ENCODE data around the gene RHOG.
"Not testable (repeated sequence)": the region's sequence is repeated elsewhere in the genome, so short reads cannot be mapped to it uniquely, and the experiment has no call there.

Gene RHOG

GRCh38 chr11:3807909-3808860 is 32.6 kb downstream of the RHOG start, which contains the start of gene PGAP2:
Gene PGAP2, plus strand, starts transcription at chr11:3808560. Its CDS starts 2,700 bp downstream, at chr11:3811260.
- peak; percentile 36 for DNase-seq

DNA sequence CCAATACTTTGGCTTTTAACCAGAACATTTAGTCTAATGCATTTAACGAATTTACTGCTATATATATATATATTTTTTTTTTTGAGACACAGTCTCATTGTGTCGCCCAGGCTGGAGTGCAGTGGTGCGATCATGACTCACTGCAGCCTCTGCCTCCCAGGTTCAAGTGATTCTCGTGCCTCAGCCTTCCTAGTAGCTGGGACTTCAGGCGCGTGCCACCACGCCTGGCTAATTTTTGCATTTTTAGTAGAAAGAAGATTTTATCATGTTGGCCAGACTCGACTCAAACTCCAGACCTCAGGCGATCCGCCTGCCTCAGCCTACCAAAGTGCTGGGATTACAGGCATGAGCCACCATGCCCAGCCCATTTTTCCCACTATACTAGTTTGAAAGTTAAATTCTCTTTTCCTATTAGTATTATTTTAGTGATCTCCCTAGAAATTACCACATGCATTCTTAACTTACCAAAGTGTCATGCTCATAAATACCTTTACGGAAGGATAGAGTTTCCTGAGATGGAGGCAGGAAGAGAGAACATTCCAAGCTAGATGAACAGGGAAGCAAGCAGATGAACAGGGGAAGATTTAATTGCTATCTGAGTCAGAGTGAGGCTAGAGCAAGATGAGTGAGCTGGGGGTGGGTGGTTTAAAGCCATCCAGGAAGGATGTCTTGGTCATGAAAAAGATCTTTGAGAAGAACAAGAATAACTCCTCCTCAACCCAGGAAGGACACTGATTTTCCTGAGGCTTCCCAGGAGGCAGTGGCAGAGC is 36.8 kb downstream of the RHOG start:
- no peak for DNase-seq

- no peak for DNase-seq
Measured at GRCh38 chr11:3802011-3802790, 38.6 kb downstream of the RHOG start.

GRCh38 chr11:3799873-3800272 is 40.9 kb downstream of the RHOG start:
- DNase-seq, result no peak

- no peak for DNase-seq
Measured at GRCh38 chr11:3799143-3799542, 41.6 kb downstream of the RHOG start.

DNA sequence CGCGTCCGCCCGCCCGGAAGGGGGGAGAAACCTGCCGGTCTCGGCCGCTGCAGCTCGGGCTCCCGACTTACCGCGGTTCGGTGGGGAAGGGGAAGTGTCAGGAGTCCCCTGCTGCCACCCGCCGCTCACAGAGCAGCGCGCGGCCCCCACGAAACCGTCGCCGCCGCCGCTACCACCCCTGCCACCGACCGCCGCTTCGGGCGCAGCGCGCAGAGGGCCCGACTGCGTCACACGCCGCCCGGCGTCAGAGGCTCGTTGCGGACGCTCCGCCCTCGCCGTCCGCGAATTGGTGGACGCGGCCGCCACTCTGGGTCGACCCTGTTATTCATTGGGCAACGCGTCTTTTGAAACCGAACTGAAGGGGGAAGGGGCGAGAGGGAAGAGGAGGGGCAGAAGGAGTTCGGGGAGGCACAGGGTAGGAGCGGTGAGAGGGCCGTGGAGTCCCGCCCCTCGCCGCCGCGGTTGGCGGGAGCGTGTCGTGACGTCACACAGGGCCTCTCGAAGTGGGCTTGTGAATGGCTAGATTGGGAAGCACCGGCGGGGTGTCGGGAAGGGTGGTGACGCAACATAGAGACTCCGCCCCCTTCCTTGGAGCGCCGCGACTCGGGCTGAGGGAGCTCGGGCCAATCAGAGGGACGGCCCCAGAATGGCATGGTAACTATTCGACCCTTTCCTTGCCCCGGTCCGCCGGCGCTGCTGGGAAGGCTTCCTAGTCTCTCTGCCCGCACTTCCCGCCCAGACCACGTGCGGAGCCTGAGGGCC is 43.2 kb downstream of the RHOG start, which contains the start of gene NUP98:
NUP98 (minus strand) TSS at position 226 of the 762 bp plus-strand sequence. CDS start 15,437 bp downstream, outside the sequence.
- DNase-seq, result peak; percentile 99

GRCh38 chr11:3796801-3797328 is 43.9 kb downstream of the RHOG start:
- DNase-seq, result peak; percentile 52

DNA sequence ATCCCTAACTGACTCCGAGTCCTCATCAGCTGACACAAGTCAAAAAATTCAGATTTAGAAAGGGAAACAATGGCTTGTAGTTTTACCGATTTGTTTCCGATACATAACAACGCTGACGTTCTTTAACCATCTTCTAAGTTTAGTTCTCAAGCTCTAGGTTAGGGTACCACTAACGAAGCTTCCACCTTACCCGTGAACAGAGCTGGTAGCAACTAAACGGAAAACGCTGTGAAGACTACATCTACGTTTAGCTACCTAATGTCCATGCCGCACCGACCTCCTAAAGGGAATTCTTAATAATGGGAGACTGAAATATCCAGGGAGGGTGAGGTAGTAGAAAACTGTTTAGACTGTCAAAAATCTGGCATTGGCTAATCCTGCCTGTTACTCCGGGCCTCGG is 44.4 kb downstream of the RHOG start:
- no peak for DNase-seq

- DNase-seq, result no peak
Measured at GRCh38 chr11:3796002-3796311, 44.8 kb downstream of the RHOG start.

GRCh38 chr11:3795131-3796001 is 45.4 kb downstream of the RHOG start:
- no peak for DNase-seq

- DNase-seq, result not testable (repeated sequence)
Measured at GRCh38 chr11:3794387-3794786, 46.4 kb downstream of the RHOG start.

DNA sequence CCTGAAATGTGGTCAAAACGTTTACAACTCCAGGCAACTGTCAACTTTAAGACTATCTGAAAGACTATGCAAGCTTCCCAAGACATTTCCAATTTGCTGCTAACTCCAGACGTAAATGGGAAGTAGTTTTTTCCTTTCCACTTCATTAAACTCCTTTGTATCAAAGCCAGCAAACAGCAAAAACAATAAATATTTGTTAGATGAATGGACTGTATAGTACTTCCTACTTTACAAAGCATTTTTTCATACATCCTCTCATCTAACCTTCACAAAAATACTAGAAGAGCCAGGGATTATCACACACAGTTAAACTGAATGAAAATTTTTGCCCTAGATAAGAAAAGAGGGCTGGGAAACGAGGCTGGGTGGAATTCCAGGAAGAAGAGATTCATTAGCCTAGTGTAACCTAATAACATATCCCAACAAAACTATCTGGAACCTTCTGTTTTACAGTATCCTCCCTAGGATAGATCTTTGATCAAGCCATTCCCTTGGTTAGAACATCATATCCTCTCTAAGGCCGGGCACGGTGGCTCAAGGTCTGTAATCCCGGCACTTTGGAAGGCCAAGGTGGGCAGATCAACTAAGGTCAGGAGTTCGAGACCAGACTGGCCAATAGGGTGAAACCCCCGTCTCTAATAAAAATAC is 53.9 kb downstream of the RHOG start:
- DNase-seq, result no peak

- no peak for DNase-seq
Measured at GRCh38 chr11:3783611-3784010, 57.1 kb downstream of the RHOG start.

DNA sequence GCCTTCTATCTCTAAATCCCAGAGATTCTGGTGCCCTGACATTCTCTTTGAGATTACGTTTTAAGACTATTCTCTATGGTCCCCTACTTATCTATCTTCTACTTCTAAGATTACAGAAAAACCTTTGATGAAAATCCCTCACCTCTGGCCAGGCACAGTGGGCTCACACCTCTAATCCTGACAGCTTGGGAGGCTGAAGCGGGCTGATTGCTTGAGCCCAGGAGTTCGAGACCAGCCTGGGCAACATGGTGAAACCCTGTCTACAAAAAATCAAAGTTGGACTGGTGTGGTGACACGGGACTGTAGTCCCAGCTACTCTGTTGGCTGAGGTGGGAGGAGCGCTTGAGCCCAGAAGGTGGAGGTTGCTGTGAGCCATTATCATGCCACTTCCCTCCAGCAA is 57.8 kb downstream of the RHOG start:
- DNase-seq, result no peak

- DNase-seq, result no peak
Measured at GRCh38 chr11:3781423-3781822, 59.3 kb downstream of the RHOG start.
